Colonic mucosa (tissue), 4 donors: ENCODE measurements around the gene ZNF212. TPM values are rescaled to one million over a fixed set of nuclear protein-coding genes. Genes with fewer than 3 reads are reported as not detected.
"Not testable (repeated sequence)": the region's sequence is repeated elsewhere in the genome, so short reads cannot be mapped to it uniquely, and the experiment has no call there.

Experiments
- DNase-seq: peaks from one replicate; pipeline ENCODE4 v3.0.0-alpha.2; 2020
- H3K27ac ChIP-seq: fragments of 200-600 bp; one replicate; pipeline ENCODE4 v1.8.0; 2021
- H3K27me3 ChIP-seq: fragments of 200-600 bp; one replicate; pipeline ENCODE4 v1.8.0; 2021
- H3K36me3 ChIP-seq: fragments of 200-600 bp; one replicate; pipeline ENCODE4 v1.8.0; 2021
- H3K4me1 ChIP-seq: fragments of 200-600 bp; one replicate; pipeline ENCODE4 v1.8.0; 2021; ENCODE audit warnings: mild to moderate bottlenecking
- H3K4me3 ChIP-seq: fragments of 200-600 bp; one replicate; pipeline ENCODE4 v1.8.0; 2021
- H3K9ac ChIP-seq, 2 donors: one replicate each; pipeline ENCODE4 v1.7.0; 2013; ENCODE audit warnings: control low read depth in 2 of 2, low read depth in 2 of 2, low read length in 2 of 2
- H3K9me3 ChIP-seq: fragments of 200-600 bp; one replicate; pipeline ENCODE4 v1.8.0; 2021
- CTCF ChIP-seq: fragments of 200-600 bp; IDR thresholded peaks from one replicate; pipeline ENCODE4 v1.8.0; 2022; ENCODE audit warnings: antibody characterized with exemption, mild to moderate bottlenecking
- intact Hi-C: fragments of 100-400 bp; cut with DNase I; formaldehyde crosslinking; loops from one replicate; pipeline ENCODE4 v1.14.1; 2022
- total RNA-seq, 2 donors: library from RNA; stranded (reverse); fragmentation: NEBNext Ultra II Directional in 1 of 2; extraction: Animal tissue kit (Norgen Biotek cat#: 25700) in 1 of 2; gene quantifications; one replicate each; pipeline ENCODE4 v1.2.1, GENCODE V29; 2021
- donor health status: healthy.
- donor health status: DM: no; HTN: no; CAD: no.
- donor health status: DM: no; HTN: no; CAD: no.

ZNF212 gene
- total RNA-seq, 2 donors from 2014 or later = 9.8 to 10.4 TPM

- H3K9ac ChIP-seq = peak overlapping the region in 1 of 2 donors; percentile 80
- H3K4me1 ChIP-seq = peaks cover 7% of the 10 kb centered on the region
- no peak for TF ChIP-seq CTCF
- no peaks in the 10 kb centered on the region for H3K36me3 ChIP-seq
- intact Hi-C loops = loop anchor here (5.0 kb wide), 1 partner anchor 43 kb away; the partner anchor contains the start of gene ZNF282
- no peaks in the 10 kb centered on the region for H3K27me3 ChIP-seq
- H3K27ac ChIP-seq = no peak overlapping the region
- no peaks in the 10 kb centered on the region for H3K9me3 ChIP-seq
- no peak for DNase-seq
- H3K4me3 ChIP-seq = peak overlapping the region; percentile 96
These were observed 1.2 kb downstream of the ZNF212 start for GRCh38 chr7:149240637-149241036.

- no peak for DNase-seq
- Histone ChIP-seq H3K9ac (no peak overlapping the region), H3K27me3 (no peaks in the 10 kb centered on the region), H3K36me3 (no peaks in the 10 kb centered on the region), H3K27ac (no peak overlapping the region), H3K4me3 (no peak overlapping the region), H3K4me1 (peaks cover 7% of the 10 kb centered on the region), H3K9me3 (no peaks in the 10 kb centered on the region)
- no peak for TF ChIP-seq CTCF
- intact Hi-C loops = loop anchor here (5.0 kb wide), 1 partner anchor 44 kb away; the partner anchor contains the start of gene ZNF282
These were observed 2.2 kb downstream of the ZNF212 start for GRCh38 chr7:149241696-149242095.

GRCh38 chr7:149245244-149245643 is 5.8 kb downstream of the ZNF212 start:
- Histone ChIP-seq H3K4me1 (peaks cover 7% of the 10 kb centered on the region), H3K36me3 (no peaks in the 10 kb centered on the region), H3K9ac (no peak overlapping the region), H3K4me3 (no peak overlapping the region), H3K9me3 (no peaks in the 10 kb centered on the region), H3K27ac (no peak overlapping the region), H3K27me3 (no peaks in the 10 kb centered on the region)
- DNase-seq = no peak
- intact Hi-C loops = no loop called here
- TF ChIP-seq CTCF = no peak

GRCh38 chr7:149245744-149246143 is 6.3 kb downstream of the ZNF212 start:
- DNase-seq = no peak

GRCh38 chr7:149248777-149249176 is 9.3 kb downstream of the ZNF212 start:
- Histone ChIP-seq H3K36me3 (peaks cover 13% of the 10 kb centered on the region), H3K27me3 (no peaks in the 10 kb centered on the region), H3K27ac (no peak overlapping the region), H3K4me1 (no peaks in the 10 kb centered on the region), H3K9ac (no peak overlapping the region), H3K4me3 (no peak overlapping the region), H3K9me3 (no peaks in the 10 kb centered on the region)
- TF ChIP-seq CTCF = no peak
- intact Hi-C loops = no loop called here
- no peak for DNase-seq

More at GRCh38 chr7:149245744-149246143, 6.3 kb downstream of the ZNF212 start:
- Histone ChIP-seq H3K27me3 (no peaks in the 10 kb centered on the region), H3K27ac (no peak overlapping the region), H3K4me3 (no peak overlapping the region), H3K9ac (no peak overlapping the region), H3K36me3 (no peaks in the 10 kb centered on the region), H3K9me3 (no peaks in the 10 kb centered on the region), H3K4me1 (peaks cover 3% of the 10 kb centered on the region)
- intact Hi-C loops = no loop called here
- TF ChIP-seq CTCF = no peak

GRCh38 chr7:149250151-149250550 is 10.7 kb downstream of the ZNF212 start:
- intact Hi-C loops, H3K9me3 ChIP-seq, H3K4me3 ChIP-seq, H3K9ac ChIP-seq, H3K4me1 ChIP-seq, H3K27me3 ChIP-seq, DNase-seq, H3K27ac ChIP-seq: not testable (repeated sequence)
- peaks cover 13% of the 10 kb centered on the region for H3K36me3 ChIP-seq

GRCh38 chr7:149251518-149251917 is 12.1 kb downstream of the ZNF212 start:
- DNase-seq, H3K27ac ChIP-seq, H3K9ac ChIP-seq, intact Hi-C loops, H3K27me3 ChIP-seq, H3K9me3 ChIP-seq, H3K4me3 ChIP-seq, H3K4me1 ChIP-seq: not testable (repeated sequence)
- peaks cover 13% of the 10 kb centered on the region for H3K36me3 ChIP-seq
